ENCODE measurements around the gene STKLD1. TPM values are rescaled to one million over a fixed set of nuclear protein-coding genes. Genes with fewer than 3 reads are reported as not detected.
"Not testable (repeated sequence)": the region's sequence is repeated elsewhere in the genome, so short reads cannot be mapped to it uniquely, and the experiment has no call there.

STKLD1 gene
- total and polyA plus RNA-seq, 5 donors from 2014 or later = 0.09 to 0.86 (median 0.18) TPM

GRCh38 chr9:133391449-133391848 lies 15.3 kb downstream of the STKLD1 start:
- H3K4me1 Mint-ChIP-seq; H3K36me3 Mint-ChIP-seq; H3K4me3 Mint-ChIP-seq; H3K9me3 Mint-ChIP-seq; ATAC-seq (ENCODE audit: low read depth in 2 of 2); H3K27ac ChIP-seq (ENCODE audit: insufficient read depth, low read length, poor library complexity, severe bottlenecking); H3K27ac Mint-ChIP-seq; H3K4me1 ChIP-seq (ENCODE audit: control insufficient read depth, insufficient read depth, low read length, poor library complexity, severe bottlenecking); H3K36me3 ChIP-seq (ENCODE audit: control insufficient read depth, insufficient read depth, low read length); H3K9me3 ChIP-seq (ENCODE audit: control insufficient read depth in 2 of 2, low read length in 2 of 2); H3K27me3 ChIP-seq (ENCODE audit: control insufficient read depth, insufficient read depth, low read length); H3K4me3 ChIP-seq (ENCODE audit: low read depth, low read length); H3K27me3 Mint-ChIP-seq; DNase-seq: not testable (repeated sequence)

GRCh38 chr9:133392308-133392707 lies 16.1 kb downstream of the STKLD1 start:
- H3K27ac Mint-ChIP-seq; H3K27me3 ChIP-seq (ENCODE audit: control insufficient read depth, insufficient read depth, low read length); H3K9me3 ChIP-seq (ENCODE audit: control insufficient read depth in 2 of 2, low read length in 2 of 2); H3K9me3 Mint-ChIP-seq; H3K4me1 ChIP-seq (ENCODE audit: control insufficient read depth, insufficient read depth, low read length, poor library complexity, severe bottlenecking); H3K4me1 Mint-ChIP-seq; ATAC-seq (ENCODE audit: low read depth in 2 of 2); H3K27me3 Mint-ChIP-seq; H3K4me3 ChIP-seq (ENCODE audit: low read depth, low read length); H3K36me3 Mint-ChIP-seq; H3K4me3 Mint-ChIP-seq; H3K27ac ChIP-seq (ENCODE audit: insufficient read depth, low read length, poor library complexity, severe bottlenecking); DNase-seq; H3K36me3 ChIP-seq (ENCODE audit: control insufficient read depth, insufficient read depth, low read length): not testable (repeated sequence)

- H3K4me3 ChIP-seq (ENCODE audit: low read depth, low read length) = no peak overlapping the region
- no peaks in the 10 kb centered on the region for H3K9me3 ChIP-seq (ENCODE audit: control insufficient read depth in 2 of 2, low read length in 2 of 2)
- Mint-ChIP-seq H3K27ac (no peak overlapping the region), H3K4me3 (no peak overlapping the region), H3K36me3 (no peaks in the 10 kb centered on the region), H3K9me3 (peaks cover 0 to 1% (median 0%) of the 10 kb centered on the region in 7 donors), H3K4me1 (peaks cover 0 to 4% (median 0%) of the 10 kb centered on the region in 4 donors), H3K27me3 (peaks cover 4% of the 10 kb centered on the region)
- no peaks in the 10 kb centered on the region for H3K27me3 ChIP-seq (ENCODE audit: control insufficient read depth, insufficient read depth, low read length)
- no peak overlapping the region for H3K27ac ChIP-seq (ENCODE audit: insufficient read depth, low read length, poor library complexity, severe bottlenecking)
- no peaks in the 10 kb centered on the region for H3K36me3 ChIP-seq (ENCODE audit: control insufficient read depth, insufficient read depth, low read length)
- DNase-seq (no peak), ATAC-seq (ENCODE audit: low read depth in 2 of 2) (no peak)
- no peaks in the 10 kb centered on the region for H3K4me1 ChIP-seq (ENCODE audit: control insufficient read depth, insufficient read depth, low read length, poor library complexity, severe bottlenecking)
Measured at GRCh38 chr9:133393399-133393798, 17.2 kb downstream of the STKLD1 start.

- Histone ChIP-seq H3K27me3 (ENCODE audit: control insufficient read depth, insufficient read depth, low read length) (no peaks in the 10 kb centered on the region), H3K27ac (ENCODE audit: insufficient read depth, low read length, poor library complexity, severe bottlenecking) (no peak overlapping the region), H3K4me3 (ENCODE audit: low read depth, low read length) (no peak overlapping the region), H3K4me1 (ENCODE audit: control insufficient read depth, insufficient read depth, low read length, poor library complexity, severe bottlenecking) (no peaks in the 10 kb centered on the region), H3K9me3 (ENCODE audit: control insufficient read depth in 2 of 2, low read length in 2 of 2) (no peaks in the 10 kb centered on the region), H3K36me3 (ENCODE audit: control insufficient read depth, insufficient read depth, low read length) (no peaks in the 10 kb centered on the region)
- Mint-ChIP-seq H3K36me3 (no peaks in the 10 kb centered on the region), H3K27ac (no peak overlapping the region), H3K27me3 (peaks cover 4% of the 10 kb centered on the region), H3K4me3 (no peak overlapping the region), H3K4me1 (peaks cover 0 to 4% (median 0%) of the 10 kb centered on the region in 4 donors), H3K9me3 (no peaks in the 10 kb centered on the region)
- ATAC-seq (ENCODE audit: low read depth in 2 of 2) (no peak), DNase-seq (no peak)
Measured at GRCh38 chr9:133394687-133395271, 18.6 kb downstream of the STKLD1 start.

- Histone ChIP-seq H3K27ac (ENCODE audit: insufficient read depth, low read length, poor library complexity, severe bottlenecking) (no peak overlapping the region), H3K4me3 (ENCODE audit: low read depth, low read length) (no peak overlapping the region), H3K27me3 (ENCODE audit: control insufficient read depth, insufficient read depth, low read length) (no peaks in the 10 kb centered on the region), H3K4me1 (ENCODE audit: control insufficient read depth, insufficient read depth, low read length, poor library complexity, severe bottlenecking) (no peaks in the 10 kb centered on the region), H3K36me3 (ENCODE audit: control insufficient read depth, insufficient read depth, low read length) (no peaks in the 10 kb centered on the region), H3K9me3 (ENCODE audit: control insufficient read depth in 2 of 2, low read length in 2 of 2) (no peaks in the 10 kb centered on the region)
- peaks cover 0 to 4% (median 0%) of the 10 kb centered on the region in 4 donors for H3K4me1 Mint-ChIP-seq
- no peak overlapping the region for H3K4me3 Mint-ChIP-seq
- peaks cover 4% of the 10 kb centered on the region for H3K27me3 Mint-ChIP-seq
- no peaks in the 10 kb centered on the region for H3K36me3 Mint-ChIP-seq
- DNase-seq (no peak), ATAC-seq (ENCODE audit: low read depth in 2 of 2) (no peak)
- no peaks in the 10 kb centered on the region for H3K9me3 Mint-ChIP-seq
- no peak overlapping the region for H3K27ac Mint-ChIP-seq
Measured at GRCh38 chr9:133396952-133397351, 20.8 kb downstream of the STKLD1 start.

GRCh38 chr9:133397370-133397769 lies 21.2 kb downstream of the STKLD1 start:
- ATAC-seq (ENCODE audit: low read depth in 2 of 2) (no peak), DNase-seq (no peak)
- Mint-ChIP-seq H3K9me3 (no peaks in the 10 kb centered on the region), H3K4me1 (peaks cover 0 to 4% (median 0%) of the 10 kb centered on the region in 4 donors), H3K27me3 (peaks cover 4% of the 10 kb centered on the region), H3K36me3 (no peaks in the 10 kb centered on the region), H3K27ac (peak overlapping the region in 1 of 3 donors; percentile 78), H3K4me3 (no peak overlapping the region)
- no peaks in the 10 kb centered on the region for H3K27me3 ChIP-seq (ENCODE audit: control insufficient read depth, insufficient read depth, low read length)
- no peaks in the 10 kb centered on the region for H3K4me1 ChIP-seq (ENCODE audit: control insufficient read depth, insufficient read depth, low read length, poor library complexity, severe bottlenecking)
- H3K27ac ChIP-seq (ENCODE audit: insufficient read depth, low read length, poor library complexity, severe bottlenecking) = no peak overlapping the region
- H3K9me3 ChIP-seq (ENCODE audit: control insufficient read depth in 2 of 2, low read length in 2 of 2) = no peaks in the 10 kb centered on the region
- H3K4me3 ChIP-seq (ENCODE audit: low read depth, low read length) = no peak overlapping the region
- no peaks in the 10 kb centered on the region for H3K36me3 ChIP-seq (ENCODE audit: control insufficient read depth, insufficient read depth, low read length)

GRCh38 chr9:133397895-133398294 lies 21.7 kb downstream of the STKLD1 start:
- Mint-ChIP-seq H3K4me1 (peaks cover 0 to 4% (median 0%) of the 10 kb centered on the region in 4 donors), H3K27me3 (peaks cover 4% of the 10 kb centered on the region), H3K27ac (no peak overlapping the region), H3K36me3 (no peaks in the 10 kb centered on the region), H3K9me3 (no peaks in the 10 kb centered on the region), H3K4me3 (no peak overlapping the region)
- Histone ChIP-seq H3K27me3 (ENCODE audit: control insufficient read depth, insufficient read depth, low read length) (no peaks in the 10 kb centered on the region), H3K36me3 (ENCODE audit: control insufficient read depth, insufficient read depth, low read length) (no peaks in the 10 kb centered on the region), H3K4me1 (ENCODE audit: control insufficient read depth, insufficient read depth, low read length, poor library complexity, severe bottlenecking) (no peaks in the 10 kb centered on the region), H3K9me3 (ENCODE audit: control insufficient read depth in 2 of 2, low read length in 2 of 2) (no peaks in the 10 kb centered on the region), H3K27ac (ENCODE audit: insufficient read depth, low read length, poor library complexity, severe bottlenecking) (no peak overlapping the region), H3K4me3 (ENCODE audit: low read depth, low read length) (no peak overlapping the region)
- DNase-seq (no peak), ATAC-seq (ENCODE audit: low read depth in 2 of 2) (no peak)

GRCh38 chr9:133400292-133400691 lies 24.1 kb downstream of the STKLD1 start:
- ATAC-seq (ENCODE audit: low read depth in 2 of 2) (no peak), DNase-seq (no peak)
- H3K4me3 Mint-ChIP-seq = no peak overlapping the region
- Histone ChIP-seq H3K4me1 (ENCODE audit: control insufficient read depth, insufficient read depth, low read length, poor library complexity, severe bottlenecking) (no peaks in the 10 kb centered on the region), H3K9me3 (ENCODE audit: control insufficient read depth in 2 of 2, low read length in 2 of 2) (no peaks in the 10 kb centered on the region), H3K4me3 (ENCODE audit: low read depth, low read length) (no peak overlapping the region), H3K27ac (ENCODE audit: insufficient read depth, low read length, poor library complexity, severe bottlenecking) (no peak overlapping the region), H3K27me3 (ENCODE audit: control insufficient read depth, insufficient read depth, low read length) (no peaks in the 10 kb centered on the region), H3K36me3 (ENCODE audit: control insufficient read depth, insufficient read depth, low read length) (peaks cover 2% of the 10 kb centered on the region)
- no peaks in the 10 kb centered on the region for H3K9me3 Mint-ChIP-seq
- no peaks in the 10 kb centered on the region for H3K27me3 Mint-ChIP-seq
- no peaks in the 10 kb centered on the region for H3K36me3 Mint-ChIP-seq
- no peak overlapping the region for H3K27ac Mint-ChIP-seq
- peaks cover 0 to 4% (median 4%) of the 10 kb centered on the region in 4 donors for H3K4me1 Mint-ChIP-seq
